GM03348 (cell line): Measurements from ENCODE around the gene DHRS7C.

ENCODE experiments used
- DNase-seq: peaks from one replicate; pipeline ENCODE4 v3.0.0; 2012; ENCODE audit warnings: low spot score

The DHRS7C gene, protein sequence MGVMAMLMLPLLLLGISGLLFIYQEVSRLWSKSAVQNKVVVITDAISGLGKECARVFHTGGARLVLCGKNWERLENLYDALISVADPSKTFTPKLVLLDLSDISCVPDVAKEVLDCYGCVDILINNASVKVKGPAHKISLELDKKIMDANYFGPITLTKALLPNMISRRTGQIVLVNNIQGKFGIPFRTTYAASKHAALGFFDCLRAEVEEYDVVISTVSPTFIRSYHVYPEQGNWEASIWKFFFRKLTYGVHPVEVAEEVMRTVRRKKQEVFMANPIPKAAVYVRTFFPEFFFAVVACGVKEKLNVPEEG

DNA sequence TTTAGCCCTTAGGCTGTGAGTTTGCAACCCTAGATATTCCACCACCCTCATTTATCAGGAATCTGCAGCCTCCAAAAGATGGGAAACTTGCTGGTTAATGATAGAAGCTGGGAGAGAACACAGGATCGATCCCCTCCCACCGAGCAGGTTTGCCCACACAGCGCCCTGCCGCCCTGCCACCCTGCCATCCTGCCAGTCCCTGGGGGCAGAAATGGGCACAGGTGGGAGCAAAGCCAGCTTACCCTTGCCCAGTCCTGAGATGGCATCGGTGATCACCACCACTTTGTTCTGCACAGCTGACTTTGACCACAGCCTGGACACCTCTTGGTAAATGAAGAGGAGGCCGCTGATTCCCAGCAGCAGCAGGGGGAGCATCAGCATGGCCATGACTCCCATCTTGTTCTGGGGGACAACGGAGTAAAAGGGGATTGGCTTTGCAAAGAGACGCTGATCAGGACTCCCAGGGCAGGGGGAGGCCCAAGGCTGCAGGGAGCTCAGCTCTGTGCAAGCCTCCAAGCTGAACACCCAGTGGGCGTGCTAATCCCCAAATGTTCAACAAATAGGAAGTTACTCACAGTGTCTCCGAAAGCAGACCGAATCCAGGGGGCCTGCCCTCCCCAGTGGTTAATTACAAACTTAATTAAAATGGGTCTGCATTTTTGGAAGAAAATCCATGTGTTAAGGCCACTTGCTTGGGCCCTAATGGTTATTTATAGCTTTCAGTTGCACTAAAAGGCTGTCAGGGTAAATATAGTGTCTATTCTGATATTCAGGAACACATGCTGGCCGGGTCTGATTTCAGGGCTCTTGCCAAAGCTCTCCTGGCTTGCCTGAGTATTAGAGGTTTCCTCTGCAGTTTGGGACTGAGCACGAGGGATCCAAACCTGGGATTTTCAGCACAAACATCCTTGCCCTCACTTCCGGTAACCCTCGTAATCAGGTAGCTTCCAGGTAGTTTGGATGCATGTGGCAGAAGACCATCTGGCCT lies at the start of gene DHRS7C:
Gene DHRS7C, minus strand, starts transcription at position 704 of the 988 bp plus-strand sequence. Its CDS starts 308 bp downstream, at position 396.
- DNase-seq: no peak

DNA sequence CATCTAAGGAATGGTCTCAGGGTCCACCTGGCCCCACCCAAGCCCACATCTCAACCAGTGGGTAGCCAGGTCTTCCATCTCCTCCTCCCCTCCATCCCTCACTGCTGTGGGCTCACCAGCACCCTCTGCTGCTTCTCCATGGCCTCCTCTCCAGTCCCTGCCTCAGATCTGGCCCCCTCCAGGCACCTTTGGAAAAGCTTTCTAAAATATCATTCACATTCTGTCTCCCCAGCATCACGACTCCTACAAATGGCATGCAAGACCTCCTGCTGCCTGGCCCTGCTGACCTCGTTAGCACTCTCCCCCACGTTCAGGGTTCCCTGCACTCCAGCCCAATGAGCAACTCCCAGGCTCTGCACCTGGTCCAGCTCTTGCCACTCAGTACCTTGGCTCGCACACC lies 48.0 kb upstream of the DHRS7C start:
- no peak for DNase-seq

DNA sequence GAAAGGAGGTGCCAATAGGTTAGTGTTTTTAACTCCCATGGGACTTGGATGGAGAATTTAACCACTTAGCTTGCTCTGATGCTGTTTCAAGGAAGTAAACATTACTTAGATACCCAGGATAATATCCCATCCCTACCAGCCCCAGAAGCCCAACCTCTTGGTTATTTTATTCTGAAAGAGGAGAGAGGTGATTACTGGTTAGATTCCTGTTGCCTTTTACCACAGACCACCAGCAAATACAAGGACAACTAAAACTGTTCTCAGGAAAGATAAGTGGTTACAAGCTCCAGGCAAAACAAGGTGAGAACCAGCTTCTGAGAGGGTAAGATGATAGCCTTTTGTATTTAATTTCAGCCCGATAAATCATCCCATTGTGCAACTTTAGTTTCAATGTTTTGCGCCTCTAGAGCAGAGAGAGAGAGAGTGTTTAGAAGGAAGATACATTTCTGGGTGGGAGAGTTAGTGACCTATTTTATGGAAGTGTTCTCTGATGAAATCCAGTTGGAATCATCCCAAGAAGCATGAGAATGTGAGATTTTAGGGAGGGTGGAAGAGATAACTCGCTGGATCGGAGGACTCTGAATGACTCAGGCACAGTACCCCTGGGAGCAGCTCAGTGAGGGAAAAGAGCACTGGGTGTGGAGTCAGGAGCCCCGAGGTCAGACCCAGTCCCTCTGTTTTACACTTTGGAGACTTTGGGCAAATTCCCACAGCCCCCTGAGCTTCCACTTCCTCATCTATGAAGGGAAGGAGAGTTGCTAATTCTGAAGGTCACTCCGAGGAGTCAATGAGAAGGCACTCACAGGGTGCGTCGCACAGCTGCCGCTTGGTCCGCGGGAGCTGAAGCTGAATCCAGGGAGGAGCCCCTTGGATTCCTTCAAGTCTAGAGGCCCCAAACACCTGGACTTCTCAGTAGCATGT lies 46.4 kb upstream of the DHRS7C start:
- DNase-seq: peak; percentile 73

DNA sequence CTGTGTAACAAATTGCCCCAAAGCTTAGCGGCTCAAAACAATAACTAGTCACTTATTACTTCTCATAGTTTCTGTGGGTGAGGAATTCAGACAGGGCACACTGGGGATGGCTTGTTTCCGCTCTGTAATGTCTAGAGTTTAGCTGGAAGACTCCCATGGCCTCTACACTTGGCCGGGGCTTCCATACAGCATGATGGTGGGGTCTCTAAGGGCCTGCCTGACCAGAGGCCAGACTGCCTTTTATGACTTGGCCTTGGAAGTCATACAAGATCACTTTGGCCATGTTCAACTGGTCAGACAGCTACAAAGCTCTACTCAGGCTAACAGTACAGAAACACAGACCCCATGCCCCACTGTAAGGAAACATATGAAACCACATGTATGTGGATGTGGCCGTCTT lies 42.5 kb upstream of the DHRS7C start:
- DNase-seq: no peak

DNA sequence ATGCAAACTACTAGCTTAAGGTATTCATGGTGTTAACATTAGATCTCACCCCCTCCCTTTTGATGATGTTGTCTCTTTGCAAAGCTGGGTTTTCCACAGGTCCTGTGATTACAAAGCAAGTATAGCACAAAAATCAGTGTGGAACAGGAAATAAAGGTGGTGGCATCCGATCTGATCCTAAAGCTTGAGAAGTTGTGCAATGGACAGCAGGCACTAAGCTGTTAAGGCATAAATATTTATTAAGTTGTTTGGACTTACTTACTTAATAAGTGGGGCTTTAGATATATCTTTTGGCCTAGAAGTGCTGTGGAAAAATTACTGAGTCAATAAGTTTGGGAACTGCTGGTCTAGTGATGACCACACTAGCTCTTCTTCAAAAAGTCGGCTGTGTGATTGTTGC lies 39.3 kb upstream of the DHRS7C start:
- DNase-seq: no peak

DNA sequence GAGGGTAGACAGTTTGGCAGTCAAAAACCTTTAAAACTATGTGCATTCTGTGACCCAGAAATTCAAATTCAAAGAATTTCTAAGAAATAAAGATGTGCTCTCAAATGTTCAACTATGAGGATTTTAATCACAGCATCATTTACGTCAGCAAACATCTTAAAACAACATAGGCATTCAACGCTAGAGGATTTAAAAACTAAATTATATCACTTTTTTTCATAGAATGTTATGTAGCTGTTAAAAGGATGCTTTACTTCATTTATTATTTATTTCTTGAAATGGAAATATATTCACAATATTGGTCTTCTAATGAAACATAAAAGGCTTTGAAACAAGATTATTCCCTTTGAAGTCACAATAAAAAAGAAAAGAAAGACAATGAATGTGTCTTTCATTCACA lies 38.0 kb upstream of the DHRS7C start:
- no peak for DNase-seq

DNA sequence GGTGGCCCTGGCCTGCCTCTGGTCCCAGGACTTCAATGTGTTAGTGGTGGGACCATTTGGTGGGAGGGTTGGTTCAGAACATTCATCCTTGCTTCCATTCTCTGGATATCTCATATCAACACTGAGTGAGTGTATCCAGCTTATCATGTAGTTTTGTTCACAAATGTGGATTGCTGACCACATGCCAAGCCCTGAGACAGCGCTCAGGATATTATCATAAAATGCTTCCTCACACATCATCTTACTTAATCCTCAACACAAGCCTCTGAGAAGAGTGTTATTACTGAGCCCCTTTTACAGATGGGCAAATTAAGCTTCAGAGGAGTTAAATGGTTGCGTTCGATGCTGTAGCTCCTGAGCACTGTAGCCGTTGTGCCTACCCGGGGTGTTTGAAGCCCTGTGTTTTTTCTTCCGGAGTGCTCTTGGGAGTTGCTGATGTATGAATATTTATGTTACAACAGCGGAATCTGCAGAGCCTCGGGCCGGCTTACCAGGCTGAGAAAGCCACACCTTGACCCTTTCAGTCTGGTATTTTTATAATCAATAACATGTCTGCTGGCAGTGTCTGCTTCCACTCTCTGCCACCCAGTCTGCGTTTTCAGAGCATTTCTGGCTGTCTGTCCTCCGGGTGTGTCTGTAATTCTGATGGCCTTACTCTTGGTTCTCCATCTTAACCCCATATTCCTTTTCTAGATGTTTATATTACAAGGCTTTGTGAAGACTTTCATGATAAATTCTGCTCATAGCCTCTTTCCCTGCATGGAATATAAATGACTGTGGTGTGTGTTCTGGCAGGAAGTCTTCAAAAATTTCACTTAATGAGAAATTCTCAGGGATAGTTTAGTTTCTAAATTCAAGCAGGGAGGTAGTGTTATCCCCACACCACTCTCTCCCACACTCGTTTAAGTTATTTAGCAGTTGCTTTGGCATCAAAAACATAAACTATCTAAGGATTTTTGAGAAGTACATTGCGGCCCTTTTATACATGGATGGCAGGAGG lies 37.2 kb upstream of the DHRS7C start:
- no peak for DNase-seq

DNA sequence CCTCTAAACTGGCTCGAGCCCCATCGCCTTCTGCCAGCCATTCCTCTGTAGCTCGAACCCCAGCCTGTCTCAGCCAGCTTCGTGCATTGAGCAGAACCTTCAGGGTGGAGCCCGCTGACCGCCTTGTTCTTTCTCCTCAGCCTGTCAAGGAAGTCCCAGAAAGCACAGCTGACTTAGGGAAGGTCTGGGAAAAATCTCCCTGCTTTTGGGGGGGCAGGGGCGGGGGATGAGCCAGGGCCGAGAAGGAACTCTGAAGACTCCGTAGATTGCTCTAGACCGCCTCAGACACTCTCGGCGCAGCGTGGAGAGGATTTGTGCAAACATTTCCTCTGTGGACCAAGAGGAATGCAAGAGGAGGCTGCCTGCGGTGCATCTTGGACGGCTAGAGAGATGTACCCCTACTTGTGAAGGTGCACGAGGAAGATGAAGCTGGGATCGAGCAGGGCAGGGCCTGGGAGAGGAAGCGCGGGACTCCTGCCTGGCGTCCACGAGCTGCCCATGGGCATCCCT lies 34.3 kb upstream of the DHRS7C start, which contains the start of gene GLP2R:
Gene GLP2R, plus strand, starts transcription at position 284 of the 510 bp plus-strand sequence. Its CDS starts 140 bp downstream, at position 424.
- DNase-seq: no peak

DNA sequence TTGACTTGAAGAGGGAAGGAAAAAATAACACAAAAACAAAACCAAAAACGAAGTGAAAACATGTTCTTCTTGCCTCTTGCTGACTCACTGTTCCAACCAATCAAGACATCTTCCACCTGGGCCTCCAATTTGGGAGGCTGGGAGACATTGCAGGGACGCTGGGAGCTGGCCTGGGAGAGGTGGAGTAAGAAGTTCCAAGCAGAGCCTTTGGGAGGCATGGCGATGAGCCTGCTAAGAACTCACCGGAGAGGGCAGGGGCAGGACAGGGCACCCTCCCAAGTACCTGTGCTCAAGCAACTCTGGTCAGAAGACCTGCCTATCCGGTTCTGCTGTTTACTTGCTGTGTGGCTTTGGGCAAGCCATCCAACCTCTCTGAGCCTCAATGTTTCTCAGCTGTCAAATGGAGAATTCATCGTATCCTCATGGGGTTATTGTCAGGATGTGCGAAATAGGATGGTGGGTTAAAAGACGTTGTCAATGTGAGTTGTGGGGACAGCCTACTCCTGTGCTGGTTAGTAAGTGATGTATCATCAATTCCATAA lies 33.5 kb upstream of the DHRS7C start:
- DNase-seq: no peak

DNA sequence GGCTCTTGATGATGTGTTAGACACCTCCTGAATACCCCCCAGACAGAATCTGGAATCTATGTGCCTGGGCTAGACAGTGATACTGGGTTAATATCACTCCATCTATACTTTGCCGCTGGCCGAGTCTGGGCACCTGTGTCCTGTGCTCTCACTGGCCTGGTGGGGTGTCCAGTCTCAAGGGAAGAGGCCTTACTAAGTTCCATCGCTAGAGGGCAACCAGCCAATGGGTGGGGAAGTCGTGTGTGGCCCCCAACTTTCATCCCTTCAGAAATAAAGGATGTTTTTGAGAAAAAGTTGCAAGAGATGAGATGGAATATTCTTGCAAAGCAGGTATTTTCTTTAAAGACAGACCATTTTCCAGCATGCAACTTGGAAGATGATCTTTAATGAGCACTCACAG lies 32.7 kb upstream of the DHRS7C start:
- no peak for DNase-seq

DNA sequence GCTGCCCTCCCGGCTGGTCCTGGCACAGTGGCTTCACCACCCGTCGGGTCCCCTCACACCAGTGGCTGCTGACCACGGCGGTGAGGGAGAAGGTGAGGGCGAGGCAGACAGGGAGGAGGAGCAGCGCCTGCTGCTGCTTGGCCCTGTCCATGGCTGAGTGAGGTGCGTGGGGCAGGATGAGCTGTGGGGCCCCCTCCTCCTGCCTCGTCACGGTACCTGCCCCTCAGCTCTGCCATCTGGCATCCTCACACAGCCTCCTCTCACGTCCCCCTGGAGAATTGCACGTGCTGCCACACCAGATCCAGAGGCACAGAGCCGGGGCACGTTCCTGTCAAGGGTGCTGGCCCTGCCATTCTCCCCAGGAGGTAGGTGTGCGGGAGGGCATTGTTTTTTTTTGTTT lies 30.5 kb upstream of the DHRS7C start, which contains the start of gene GSG1L2:
Gene GSG1L2, minus strand, starts transcription at position 159 of the 400 bp plus-strand sequence. Its CDS starts 8 bp downstream, at position 151.
- no peak for DNase-seq

DNA sequence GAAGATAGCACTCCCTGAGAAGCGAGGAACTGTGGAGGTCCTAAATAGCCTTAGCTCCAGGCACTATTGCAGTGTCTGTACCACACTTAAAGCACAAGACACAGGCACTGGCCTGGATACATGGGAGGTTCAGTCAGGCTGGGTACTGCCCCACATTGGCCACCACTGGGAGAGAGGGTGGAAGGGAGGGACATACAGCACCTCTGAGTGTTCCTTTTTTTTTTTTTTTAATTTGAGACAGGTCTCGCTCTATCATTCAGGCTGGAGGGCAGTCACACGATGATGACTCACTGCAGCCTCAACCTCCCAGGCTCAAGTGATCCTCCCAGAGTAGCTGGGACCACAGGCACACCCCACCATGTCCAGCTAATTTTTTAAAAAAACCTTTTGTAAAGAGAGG lies 29.1 kb upstream of the DHRS7C start:
- DNase-seq: no peak

DNA sequence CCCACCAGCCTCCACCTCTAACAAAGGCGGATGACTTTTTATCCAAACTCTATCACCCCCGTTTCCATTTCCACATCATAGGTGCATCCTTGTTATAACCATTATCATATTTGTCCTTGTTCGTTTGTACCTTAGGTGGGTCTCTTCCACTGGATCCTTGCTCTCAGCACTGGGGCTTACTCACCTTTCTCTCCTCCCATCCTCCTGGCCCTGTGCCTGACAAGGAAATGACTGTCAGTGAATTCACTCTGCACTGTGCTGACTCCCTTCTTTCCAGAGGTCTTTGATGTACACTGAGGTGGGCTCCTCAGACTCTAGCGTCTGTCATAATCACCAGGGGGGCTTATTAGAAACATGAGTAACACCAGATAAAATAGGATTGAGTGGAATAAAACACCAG lies 27.4 kb upstream of the DHRS7C start:
- no peak for DNase-seq

DNA sequence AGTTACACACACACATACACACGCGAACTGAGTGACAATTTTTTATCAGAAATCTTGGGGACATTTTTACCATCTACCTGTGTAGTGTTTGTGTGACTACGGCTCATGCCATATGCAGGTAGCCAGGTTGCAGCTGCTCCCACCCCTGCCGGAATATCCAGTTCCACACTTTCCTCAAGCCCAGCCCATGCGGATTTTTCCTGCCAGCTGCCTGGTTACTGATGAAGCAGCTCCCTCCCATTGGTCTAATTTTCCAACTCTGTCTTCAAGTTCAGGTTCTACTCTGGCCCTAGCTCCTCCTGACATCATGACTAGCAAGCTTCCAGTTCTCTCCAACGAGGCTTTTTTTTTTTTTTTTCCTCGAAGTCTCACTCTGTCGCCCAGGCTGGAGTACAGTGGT lies 25.7 kb upstream of the DHRS7C start:
- peak; percentile 24 for DNase-seq

DNA sequence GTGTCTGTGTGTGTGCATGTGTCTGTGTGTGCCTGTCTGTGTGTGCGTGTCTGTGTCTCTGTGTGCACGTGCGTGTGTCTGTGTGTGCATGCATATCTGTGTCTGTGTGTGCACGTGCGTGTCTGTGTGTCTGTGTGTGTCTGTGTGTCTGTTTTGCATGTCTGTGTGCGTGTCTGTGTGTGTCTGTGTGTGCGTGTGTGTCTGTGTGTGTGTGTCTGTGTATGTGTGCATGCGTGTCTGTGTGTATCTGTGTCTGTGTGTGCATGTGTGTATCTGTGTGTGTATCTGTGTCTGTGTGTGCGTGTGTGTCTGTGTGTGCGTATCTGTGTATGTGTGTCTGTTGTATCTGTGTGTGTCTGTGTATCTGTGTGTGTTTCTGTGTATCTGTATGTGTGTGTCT lies 25.1 kb upstream of the DHRS7C start:
- DNase-seq: no peak

DNA sequence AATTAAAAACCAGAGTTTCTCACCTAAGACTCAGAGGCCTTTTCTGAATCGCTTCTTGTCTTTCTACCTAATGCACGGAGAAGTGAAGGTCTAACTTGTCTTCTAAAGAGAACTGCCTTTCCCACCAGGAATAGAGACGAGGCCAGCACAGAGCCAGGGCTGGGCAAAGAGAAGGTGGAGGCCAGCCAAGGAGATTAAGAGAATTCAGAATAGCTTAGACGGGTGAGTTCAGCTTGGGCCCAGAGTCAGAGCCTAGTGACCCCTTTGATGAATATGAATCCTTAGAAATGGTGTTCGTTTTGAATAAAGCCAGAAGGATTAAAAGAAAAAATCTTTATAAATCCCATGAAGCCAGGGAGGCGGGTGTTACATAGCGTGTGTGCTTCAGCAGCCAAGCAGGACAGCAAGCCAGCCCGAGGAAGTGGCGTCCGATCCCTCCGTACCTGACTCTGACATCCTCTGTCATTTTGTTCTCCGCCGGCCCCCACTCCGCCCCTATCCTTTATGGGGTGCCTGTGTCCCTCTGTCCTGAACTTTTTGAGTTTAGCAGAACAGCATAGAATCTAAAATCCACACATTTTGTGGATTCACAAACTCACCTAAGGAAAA lies 23.0 kb upstream of the DHRS7C start:
- no peak for DNase-seq

DNA sequence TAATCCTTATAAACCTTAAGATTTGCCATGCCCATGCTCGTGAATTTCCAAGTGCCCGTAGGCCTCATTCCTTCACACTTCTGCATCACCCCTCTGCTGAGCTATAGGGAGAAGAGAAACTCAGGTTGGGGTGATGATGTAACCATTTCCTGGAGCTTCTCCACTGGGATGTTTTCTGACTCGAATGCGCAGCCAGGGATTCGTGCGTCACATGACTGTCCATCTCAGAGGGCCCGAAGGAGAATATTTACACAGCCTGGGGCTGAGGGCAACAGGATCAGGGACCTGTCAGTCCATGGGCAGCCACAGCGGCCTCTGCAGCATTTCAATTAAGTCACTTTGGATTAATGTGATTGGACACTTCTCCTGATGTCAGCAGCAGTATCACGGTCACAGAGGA lies 21.8 kb upstream of the DHRS7C start:
- no peak for DNase-seq

DNA sequence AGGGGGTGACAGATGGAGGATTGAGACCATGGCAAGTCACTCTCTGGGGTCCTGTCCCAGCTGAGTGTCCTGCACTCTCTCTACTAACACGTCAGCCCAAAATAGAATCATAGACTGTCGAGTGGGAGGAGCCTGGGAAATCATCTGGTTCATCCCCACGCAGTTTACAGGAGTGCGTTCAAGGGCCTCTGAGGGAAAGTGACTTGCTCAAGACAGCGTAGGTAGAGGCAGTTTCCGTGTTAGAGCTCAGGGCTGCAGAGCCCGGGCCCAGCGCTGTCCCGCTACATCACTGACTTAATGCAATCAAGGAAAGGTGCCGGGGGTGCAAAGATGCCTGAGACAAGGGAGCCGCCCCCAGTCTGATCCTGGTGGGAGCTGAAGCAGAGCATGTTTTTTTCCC lies 20.1 kb upstream of the DHRS7C start:
- DNase-seq: no peak

DNA sequence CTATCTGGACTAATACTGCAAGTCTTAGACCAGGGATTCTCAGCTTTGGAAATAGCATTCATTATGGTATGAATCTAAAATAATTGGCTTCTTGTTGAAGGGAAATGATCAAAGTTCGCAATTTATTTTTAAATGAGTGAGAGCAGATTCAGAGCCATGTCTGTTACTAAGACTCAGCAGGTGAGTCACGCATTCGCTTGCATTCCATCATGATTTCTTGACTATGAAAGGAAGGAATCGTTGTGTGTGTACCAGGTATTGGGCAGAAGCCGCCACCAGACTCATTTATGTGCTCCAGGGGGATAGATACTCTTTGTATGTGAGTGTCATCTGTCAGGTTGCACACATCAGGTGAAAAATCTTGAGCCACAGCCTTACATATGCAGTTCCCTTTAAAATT lies 19.7 kb upstream of the DHRS7C start:
- no peak for DNase-seq
